ENCODE data around the gene UGP2.

UGP2 gene

DNA sequence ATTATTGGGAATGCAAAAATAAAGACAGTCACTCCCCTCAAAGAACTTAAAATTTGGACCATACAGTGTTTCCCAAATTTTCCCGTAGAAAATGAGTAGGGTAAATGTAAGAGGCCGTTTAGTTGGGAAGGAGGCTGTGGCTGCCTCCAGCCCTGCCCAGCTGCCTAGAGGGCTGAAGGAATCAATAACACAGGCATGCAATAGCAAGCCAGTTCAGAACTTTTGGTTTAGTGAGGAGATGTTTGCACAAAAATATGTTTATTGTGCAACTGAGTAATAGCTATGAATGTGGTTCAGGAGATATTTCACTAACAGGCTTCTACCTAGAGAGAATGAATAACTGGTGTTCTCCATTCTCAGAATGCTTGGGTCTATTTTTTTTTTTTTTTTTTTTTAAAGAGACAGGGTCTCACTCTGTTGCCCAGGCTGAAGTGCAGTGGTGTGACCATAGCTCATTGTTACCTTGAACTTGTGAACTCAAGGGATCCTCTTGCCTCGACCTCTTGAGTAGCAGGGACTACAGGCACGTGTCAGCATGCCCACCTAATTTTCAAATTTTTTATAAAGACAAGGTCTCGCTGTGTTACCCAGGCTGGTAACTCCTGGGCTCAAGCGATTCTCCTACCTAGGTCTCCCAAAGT is 23.6 kb downstream of the UGP2 start:
- DNase-seq (ENCODE audit: low spot score), result no peak

DNA sequence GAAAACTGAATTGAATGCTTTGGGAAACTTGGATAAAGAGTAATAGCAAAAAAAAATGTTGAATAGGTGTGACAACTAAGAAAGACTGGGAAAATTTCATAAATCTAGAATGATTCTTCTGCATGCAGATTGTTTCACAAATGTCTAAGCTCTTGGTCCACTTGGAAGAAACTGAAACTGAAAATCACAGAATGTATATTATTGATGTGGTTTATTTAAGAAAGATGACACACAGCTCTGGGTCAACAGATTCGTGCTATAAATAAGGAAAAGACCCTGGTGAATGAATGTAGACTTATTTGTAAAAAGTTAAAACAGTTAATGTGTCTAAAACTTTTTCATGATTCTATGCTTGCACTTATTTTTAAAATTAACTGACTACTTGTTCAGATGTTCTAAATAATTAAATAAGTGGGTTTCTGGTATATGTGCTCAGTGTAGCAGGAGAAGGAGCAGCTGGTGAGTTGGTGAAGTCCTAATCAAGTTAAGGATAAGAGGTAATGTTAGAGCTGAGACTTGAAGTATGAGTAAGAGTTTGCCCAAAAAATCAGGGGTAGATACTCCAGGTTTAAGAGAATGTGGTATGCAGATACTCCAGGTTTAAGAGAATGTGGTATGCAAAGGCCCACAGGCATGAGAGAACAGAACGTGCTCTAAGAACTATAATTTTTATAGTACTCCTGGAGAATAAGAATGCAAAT is 24.5 kb downstream of the UGP2 start:
- no peak for DNase-seq (ENCODE audit: low spot score)

DNA sequence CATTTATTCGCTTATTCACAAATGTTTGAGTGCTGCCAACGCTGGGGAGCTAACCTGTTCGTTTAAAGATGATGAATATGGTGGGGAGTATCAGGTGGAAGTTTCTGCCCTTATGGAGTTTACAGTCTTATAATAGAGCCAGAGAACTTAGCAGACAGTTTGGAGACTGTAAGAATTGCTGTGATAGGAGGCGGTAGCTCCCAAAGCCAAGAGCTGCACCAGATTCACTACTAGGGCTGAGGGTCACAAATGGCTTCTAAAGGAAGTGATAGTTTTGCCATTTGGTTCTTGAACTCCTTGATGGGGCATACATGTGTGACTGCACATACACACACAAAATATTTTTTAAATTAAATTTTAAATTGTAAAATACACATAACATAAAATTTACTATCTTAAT is 29.0 kb downstream of the UGP2 start:
- DNase-seq (ENCODE audit: low spot score), result no peak

DNA sequence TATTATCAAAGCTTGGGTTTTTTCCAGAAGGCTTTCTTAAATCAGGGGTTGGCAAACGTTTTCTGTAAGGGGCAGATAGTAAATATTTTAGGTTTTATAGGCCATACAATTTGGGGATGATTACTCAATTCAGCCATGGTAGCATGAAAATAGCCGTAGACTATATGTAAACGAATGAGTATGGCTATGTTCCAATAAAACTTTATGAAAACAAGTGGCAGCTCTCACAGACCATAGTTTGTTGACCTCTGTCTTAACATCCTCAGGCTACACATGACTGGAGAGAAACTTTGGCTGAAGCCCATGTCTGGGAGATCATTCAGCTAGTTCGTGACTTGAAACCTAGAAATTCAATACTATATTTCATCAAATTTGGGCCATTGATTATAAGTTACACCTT is 30.2 kb downstream of the UGP2 start:
- no peak for DNase-seq (ENCODE audit: low spot score)

DNA sequence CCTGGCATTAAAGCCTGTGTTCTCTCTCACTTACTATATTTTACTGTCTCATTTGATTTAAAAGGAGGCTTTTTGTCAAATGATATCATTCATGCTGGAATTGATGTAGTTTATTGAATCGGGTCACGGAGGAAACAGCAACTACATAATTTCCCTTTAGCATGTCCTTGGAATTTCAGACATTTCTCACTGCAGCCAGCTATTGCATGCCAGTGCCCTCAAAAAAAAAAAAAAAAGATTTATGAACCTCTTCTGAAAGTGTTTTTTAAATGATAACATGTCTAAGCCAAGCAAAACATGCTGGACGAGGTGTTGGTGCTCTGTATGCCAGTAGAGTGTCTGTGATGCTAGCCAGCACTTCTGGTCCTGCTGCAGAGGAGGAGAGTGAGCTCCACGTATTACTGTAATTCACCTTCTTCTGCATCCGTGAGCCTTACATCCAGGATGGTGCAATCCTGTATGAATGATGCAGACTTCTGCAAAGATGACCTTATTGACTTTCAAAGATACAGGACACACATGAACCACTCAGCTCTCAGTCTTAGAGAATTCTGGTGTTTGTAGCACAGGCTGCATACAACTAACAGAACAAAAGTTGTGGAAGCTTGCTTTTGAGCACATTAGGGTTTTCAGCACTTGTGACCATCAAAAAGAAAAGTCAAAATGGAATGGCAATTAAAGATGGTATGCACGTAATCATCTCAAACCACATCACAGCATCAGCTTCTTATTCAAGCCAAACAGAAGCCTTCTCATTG is 31.1 kb downstream of the UGP2 start:
- no peak for DNase-seq (ENCODE audit: low spot score)

DNA sequence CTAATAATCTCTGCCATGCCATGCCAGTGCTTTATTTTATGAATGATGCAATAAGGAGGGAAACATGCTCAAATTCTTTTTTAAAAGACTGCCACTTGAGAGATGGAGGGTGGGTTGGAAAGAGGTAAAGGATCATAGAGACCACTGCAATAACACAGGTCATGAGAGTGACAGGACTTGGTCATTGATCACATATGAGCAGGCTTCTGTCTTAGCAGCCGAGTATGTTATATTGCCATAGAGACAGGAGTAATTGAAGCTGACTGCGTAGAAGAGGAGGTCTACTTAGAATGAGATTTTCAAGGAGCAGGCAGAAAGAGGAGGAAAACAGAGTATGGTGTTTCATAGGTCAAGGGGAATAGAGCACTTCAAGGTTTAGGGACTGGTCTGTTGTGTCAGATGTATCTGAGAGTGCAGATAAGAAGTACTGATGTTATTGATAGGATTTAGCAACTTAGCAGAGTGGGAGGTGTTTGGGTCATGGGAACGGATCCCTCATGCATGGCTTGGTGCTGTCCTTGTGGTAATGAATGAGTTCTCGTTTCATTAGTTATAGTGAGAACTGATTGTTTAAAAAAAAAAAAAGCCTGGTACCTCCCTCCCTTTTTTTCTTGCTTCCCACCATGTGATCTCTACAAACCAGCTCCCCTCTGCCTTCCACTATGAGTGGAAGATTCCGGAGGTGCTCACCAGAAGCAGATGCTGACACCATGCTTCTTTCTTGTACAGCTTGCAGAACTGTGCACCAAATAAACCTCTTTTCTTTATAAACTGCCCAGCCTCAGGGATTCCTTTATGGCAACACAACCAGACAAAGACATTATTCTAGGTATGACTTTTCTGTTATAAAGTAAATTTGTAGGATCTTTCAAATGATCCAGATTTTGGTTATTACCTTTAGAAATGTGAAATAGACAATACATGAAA is 32.8 kb downstream of the UGP2 start:
- DNase-seq (ENCODE audit: low spot score), result no peak

DNA sequence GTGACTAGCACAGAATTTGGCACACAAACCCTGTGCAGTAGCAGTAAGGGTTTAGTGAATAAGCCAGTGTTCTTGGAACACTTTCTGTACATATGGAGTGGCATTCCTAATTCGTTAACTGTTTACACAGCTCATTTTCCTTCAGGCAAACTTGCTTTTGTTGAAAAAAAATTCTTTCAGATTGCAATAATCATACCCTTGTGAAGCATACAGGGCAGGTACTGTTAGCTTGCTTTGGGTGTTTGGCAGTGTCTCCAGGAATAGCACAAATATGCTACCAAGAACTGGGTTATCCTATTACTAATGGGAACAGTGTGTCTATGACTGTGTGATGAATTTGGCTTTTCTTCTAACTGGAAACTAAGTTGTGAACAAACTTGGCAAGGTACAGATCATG is 33.4 kb downstream of the UGP2 start:
- DNase-seq (ENCODE audit: low spot score), result no peak

DNA sequence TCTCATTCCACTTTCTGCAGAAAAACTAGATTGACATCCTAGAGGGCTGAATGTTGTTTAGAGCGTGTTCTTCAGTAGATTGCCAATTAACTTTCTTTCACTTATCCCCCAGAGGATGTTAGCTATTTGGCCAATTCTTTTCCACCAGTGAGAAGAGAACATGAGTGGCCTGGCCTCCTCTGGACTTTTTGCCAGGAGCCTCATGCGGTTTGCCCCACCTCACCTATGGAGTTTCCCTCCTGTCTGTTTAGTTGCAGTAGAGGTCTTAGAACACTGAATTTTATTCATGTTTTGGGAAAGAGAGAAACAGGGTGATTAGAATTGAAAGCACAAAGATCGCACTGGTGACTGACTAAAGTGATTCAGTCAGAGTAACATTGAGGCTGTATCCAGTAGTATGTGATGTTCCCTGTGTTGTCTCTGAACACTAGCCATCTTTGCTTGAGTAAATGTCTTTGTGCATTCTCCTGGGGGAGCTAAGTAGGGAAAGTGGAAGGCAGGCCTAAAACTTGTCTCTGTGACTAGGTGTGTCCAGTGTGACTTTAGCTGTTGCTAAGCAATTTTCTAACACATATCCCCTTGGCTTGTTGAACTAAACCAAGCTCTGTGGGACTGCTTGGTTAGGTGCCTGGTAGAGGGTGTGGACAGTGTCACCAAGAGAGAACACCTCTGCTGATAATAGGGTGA is 34.0 kb downstream of the UGP2 start:
- no peak for DNase-seq (ENCODE audit: low spot score)

DNA sequence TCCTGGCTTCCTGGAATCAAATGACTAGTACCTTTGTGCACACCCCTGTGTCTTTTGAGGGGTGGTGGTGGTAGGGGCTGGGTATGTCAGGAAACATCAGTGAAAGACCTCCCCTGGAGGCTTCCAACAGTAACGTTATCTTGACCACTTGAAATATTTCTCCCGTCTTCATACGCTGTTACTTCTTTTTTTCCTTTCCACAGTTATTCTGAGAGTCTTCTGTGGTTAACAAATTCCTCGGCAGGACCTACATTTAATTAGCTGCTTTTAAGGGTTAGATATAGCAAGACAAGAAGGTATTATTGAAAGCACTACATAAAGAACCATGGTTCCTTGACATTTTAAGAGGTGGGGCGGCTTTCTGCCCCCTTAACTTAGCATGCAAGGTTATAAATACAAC is 34.6 kb downstream of the UGP2 start:
- DNase-seq (ENCODE audit: low spot score), result no peak

DNA sequence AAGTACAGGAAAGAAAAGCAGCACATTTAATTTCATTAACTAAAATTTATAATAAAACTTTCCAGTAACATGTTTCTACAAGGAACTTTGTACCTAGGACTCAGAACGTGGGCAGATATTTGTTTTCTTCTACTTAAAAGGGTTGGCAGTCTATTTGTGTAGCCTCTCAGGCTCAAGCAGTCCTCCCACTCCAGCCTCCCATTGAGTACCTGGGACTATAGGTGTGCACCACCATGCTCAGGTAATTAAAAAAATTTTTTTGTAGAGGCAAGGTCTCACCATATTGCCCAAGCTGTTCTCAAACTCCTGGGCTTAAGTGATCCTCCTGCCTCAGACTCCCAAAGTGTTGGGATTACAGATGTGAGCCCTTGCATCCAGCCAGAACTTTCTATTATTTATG is 36.8 kb downstream of the UGP2 start:
- DNase-seq (ENCODE audit: low spot score), result no peak

DNA sequence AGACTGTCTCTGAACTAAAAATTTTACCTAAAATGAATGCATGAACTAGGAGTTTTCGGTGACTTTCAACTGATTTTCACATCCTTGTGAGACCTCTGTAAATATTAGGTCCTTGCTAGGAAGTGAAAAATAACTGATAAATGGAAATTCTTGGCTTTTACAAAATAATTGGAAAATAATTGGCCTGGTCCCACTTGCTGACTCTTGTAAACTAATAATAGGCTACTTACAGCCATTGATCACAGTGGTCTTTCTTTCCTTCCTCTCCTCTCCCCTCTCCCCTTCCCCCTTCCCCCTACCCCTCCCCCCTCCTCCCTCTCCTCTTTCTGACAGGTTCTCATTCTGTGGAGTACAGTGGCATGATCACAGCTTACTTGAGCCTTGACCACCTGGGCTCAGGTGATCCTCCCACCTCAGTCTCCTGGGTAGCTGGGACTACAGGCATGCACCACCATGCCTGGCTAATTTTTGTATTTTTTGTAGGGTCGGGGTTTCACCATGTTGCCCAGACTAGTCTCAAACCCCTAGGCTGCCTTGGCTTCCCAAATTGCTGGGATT is 38.3 kb downstream of the UGP2 start:
- DNase-seq (ENCODE audit: low spot score), result no peak

DNA sequence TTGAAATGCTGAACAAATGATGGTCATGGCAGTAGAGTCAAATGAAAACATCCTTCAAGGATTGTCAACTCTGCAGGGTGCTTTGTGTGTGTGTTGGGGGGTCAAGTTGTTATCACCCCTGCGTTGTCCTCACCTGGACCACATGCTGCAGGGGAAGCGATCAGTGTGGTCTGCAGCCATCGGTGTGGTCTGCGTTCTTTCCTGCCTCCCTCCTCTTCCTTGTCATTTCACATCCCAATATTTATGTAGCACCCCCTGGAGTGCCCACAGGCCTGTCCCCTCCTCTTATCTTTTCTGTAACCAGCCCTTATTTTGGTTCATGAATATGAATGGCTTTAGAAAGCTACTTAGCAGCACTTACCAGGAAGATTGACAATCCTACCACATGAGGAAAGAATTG is 38.9 kb downstream of the UGP2 start:
- no peak for DNase-seq (ENCODE audit: low spot score)

DNA sequence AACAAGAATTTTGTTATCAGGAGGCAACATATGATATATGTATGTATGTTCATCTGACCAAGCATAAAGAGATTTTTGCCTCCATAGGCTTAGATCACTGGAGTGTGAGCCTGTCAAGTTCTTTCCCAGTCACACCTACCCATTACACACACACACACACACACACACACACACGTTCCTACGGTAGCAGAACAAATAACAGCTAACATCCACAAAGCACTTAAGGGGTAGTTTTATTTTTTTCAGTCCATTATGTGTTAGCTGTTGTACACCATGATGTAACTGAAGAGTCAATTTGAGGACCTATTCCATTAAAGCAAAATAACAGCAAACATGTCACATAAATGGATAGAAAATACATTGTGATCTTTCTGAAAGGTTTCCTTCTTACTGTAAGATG is 39.5 kb downstream of the UGP2 start:
- no peak for DNase-seq (ENCODE audit: low spot score)

DNA sequence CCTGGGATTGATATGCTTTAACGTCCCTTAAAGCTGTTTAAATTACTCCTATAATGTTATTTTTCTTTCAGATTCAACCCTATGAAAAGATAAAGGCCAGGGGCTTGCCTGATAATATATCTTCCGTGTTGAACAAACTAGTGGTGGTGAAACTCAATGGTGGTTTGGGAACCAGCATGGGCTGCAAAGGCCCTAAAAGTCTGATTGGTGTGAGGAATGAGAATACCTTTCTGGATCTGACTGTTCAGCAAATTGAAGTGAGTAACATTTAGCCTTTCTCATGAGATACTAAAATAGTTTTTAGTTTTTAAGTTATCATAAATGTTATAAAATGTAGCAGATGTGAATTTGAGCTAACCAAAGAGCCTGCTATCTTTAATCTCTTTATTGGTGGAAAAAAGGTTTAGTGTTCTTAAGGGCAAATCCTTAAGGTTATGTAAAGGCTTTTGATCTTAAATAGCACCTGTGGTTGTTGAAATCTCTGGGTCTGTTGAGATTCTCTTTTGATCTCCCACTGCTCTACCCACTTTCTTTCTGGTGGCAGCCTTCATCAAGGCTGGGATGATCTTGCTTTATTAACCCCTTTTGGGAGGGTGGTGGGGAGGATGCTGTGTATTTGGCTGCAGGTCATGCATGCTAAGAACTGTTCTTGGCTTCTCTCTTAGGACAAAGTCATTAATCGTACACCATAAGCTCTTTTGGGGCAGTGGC is 40.9 kb downstream of the UGP2 start:
- DNase-seq (ENCODE audit: low spot score), result no peak

DNA sequence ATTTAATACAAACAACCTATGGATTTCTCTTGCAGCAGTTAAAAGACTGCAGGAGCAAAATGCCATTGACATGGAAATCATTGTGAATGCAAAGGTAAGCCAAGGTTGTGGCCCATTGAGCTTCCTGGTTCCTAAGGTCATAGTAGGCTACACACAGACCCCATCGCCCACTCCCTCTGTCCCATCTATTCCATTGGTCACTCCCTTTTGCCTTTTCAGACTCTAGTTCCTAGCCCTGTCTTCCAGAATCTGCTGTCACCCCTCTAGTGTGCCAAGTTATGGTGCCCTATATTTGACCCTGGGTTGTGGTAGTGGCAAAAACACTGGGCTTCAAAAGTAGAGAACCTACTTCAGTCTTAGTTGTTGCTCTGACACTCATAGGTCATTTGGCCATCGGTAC is 44.7 kb downstream of the UGP2 start:
- no peak for DNase-seq (ENCODE audit: low spot score)

DNA sequence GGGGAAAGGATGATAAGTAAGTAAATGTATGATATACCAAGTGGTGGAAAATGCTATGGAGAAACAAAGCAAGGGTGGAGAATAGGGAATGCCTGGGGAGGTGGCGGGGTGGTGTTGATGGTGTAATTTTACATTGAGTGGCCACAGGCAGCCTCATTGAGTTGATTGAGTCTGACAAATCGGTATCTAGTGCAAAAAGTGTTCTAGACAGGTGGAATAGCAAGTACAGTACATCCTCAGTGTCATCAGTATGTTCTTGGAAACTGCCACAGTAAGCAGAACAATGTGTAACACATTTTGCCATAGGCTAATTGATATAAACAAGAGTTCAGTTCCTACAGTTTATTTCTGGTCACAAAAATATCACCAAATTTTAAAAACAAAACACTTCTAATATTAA is 46.4 kb downstream of the UGP2 start:
- no peak for DNase-seq (ENCODE audit: low spot score)

DNA sequence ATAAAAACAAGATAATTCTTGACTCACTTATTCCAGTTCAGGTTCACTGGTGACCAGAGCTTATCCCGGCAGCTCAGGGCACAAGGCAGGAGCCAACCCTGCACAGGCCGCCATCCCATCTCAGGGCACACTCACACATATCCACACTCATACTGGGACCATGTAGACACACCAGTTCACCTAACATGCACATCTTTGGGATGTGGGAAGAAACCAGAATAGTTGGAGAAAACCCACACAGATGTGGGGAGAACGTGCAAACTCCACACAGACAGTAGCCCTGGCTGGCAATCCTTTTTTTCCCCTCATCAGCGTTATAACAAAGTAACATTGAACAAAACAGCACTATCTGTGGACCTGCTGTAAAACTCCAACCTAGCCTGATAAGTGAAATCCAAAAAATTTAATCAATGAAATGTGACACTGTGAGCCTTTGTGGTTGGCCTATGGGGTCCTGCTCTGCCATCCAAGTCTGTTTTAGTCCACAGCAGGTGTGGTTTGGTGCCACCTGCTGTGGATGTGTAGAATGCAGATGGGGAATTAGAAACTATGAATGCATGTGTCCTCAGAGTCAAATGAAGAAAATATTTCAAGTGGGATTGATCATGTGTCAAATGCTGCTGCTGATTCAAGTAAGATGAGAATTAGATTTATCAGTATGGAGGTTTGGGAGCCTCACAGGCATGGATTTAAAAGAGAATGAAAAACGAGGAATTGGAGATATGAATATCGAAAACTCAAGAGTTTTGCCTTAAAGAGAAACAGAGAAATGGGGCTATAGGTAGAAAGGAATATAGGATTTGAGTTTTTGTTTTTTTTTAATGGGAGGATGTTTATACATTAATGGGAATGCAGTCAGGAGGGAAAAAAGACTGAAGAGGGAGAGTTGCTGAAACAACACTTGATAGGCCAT is 47.0 kb downstream of the UGP2 start:
- DNase-seq (ENCODE audit: low spot score), result peak; percentile 85

DNA sequence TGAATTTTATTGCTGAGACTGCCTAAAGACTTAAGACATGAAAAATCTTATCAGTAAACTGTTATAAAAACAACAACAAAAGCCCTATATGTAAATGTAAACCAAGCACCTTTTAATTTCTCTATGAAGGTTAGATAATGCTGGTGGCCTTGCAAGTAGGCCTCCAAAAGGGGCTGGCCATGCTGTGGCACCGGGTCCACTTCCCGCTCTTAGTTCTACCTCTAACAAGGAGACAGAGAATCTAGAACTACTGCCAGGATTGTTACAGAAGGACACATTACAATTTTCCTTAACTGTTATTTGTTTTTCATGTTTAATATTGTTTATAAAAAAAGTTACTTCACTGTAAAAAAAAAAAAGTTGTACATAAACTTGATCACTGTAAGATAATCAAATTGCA is 49.0 kb downstream of the UGP2 start:
- no peak for DNase-seq (ENCODE audit: low spot score)

DNA sequence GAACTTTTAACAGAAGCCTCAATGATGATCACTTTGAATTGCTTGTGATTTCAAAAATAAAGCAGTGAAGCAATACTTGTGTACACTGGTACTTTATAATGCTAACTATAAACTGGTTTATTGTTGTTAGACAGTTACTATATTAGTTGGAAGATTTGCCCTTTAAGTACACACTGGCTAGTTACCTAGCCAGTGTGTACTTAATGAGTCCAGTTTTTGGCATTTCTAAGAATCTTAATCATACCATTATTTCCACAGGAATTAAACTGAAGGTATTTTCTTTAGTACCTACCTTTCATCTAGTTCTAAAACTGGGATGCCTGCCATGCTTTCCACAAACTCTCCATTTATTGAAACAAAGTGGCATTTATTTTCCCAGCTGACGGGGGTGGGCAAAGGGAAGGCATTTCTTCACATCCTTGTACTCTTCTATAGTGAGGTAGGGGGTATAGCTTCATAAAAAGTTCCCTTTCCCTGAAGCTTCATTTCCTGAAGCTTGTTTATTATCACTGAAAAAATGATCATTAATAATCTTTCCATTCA is 49.9 kb downstream of the UGP2 start:
- no peak for DNase-seq (ENCODE audit: low spot score)

Measured in NAMALWA (cell line).